NK-92 (cell line): ENCODE measurements around the gene GOLT1B.

Experiments used
- DNase-seq: peaks from one replicate; lab custom pipeline; 2025; ENCODE audit not compliant: unreplicated experiment; lab: John Stamatoyannopoulos, UW

The GOLT1B gene

DNA sequence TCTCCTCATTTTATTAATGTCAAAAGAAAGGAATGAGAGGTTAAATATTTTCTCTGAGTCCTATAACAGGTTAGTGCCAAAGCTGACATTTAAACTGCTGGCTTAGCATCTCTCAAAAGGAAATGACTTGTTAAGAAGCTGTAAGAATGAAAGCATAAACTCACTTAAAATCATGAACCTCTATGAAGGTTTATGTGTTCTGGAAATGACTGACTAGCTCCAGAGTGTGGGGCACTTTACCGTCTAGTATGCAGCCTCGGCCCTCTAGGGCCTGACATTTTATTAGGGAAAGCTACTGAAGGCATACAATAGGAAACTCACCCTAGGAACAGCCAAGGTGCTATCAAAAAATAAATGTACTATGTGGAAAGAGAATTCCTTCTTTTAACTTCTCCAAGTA, 59.6 kb downstream of the GOLT1B start:
- DNase-seq = no peak

DNA sequence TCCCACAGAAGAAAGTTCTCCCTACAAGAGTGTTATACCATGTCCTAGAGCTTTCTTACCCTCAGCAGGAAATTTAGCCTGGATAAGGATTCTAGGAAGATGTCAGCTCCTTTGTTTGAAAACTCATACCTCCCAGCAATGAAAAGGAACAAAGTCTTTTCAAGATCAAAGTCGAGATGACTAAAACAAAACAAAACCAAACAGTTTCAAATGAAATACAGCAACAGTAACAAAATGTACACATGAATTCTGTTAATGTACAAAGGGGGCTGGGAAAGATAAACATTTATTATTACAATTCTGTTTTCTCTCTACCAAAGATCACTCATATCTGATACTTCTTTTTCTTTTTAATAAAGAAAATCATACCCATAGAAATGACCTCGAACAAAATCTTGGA, 61.3 kb downstream of the GOLT1B start:
- DNase-seq = no peak

DNA sequence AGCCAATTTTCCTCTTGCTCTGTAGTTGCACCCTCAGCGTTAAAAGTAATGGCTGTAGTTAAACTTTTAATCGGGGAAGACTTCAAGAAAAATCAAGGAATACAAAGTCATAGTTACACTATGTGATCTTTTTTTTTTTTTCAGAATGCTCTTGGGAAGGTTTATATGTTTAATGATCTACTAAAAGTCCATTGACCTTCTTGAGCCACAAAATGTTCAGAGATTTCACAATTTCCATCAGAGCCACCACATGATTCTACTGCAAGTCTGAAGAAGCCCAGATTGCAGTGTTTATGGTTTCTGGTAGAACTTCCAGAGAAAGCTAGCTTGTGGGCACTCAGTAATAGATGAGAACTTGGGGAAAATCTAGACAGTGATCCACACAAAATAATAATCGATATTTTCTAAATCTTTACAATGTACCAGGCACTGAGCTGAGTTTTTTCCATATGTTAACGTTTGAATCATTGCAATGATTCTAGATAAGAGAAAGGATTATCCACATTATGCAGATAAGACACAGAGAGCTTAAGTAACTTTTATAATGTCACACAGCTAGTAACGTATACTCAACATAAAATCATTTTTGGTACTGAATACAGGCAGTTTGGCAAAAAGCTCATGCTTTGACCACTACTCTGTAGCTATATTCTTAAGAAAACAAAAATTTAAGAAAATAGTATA, 64.8 kb downstream of the GOLT1B start:
- no peak for DNase-seq

DNA sequence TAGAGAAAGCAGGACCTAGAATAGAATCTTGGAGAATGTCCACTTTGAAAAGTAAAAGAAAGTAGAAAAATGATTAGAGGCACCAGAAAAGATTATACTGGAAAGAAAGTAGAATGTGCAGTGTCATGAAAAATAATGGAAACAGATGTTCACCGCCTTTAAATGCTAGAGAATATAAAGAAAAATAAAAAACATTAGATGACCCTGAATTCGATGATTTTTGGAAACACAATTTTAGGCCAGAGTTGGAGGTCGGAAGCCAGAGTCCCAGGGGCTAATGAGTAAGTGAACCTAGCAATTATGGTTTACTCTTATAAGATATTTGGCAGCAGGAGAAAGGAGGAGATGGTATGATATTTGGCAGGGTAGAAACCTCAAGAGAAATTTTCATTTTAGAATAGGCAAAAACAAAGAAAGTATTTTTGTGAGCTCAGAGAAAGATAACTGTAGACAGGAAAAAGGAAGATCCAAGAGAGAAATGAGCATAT, 65.4 kb downstream of the GOLT1B start:
- DNase-seq = no peak
